HG03565 (cell line): Measurements from ENCODE around the gene STN1.

Source experiments
- ATAC-seq: cut with Tn5 transposase; IDR thresholded peaks from one replicate; pipeline ENCODE4 v1.9.1; 2021; ENCODE audit warnings: mild to moderate bottlenecking, moderate library complexity; ENCODE audit not compliant: unreplicated experiment

The STN1 gene

GRCh38 chr10:103832806-103833205 is 85.2 kb downstream of the STN1 start:
- ATAC-seq = no peak
